GM19372 (cell line): Measurements from ENCODE around the gene MECP2.

Experiments
- ATAC-seq: cut with Tn5 transposase; IDR thresholded peaks from one replicate; pipeline ENCODE4 v1.9.1; 2021; ENCODE audit warnings: mild to moderate bottlenecking, low read depth, moderate library complexity; ENCODE audit not compliant: unreplicated experiment

MECP2 gene

DNA sequence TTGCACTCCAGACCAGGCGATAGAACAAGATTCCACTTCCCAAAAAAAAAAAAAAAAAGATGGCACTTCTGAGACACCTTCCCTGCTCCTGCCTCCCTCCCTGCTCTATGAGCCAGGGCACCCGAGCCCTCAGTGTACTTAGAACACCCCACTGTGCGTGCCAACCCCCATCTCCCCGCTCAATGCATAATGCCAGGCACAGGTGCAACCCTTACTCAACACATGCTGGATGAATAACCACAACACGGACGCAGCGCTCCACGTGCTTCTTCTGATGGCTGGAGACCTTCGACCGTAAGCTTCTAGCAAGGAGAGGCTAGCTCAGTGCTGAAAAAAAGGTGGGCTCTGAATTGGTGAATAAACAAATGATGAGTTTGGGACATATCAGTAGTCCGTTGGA, 57.9 kb downstream of the MECP2 start:
- no peak for ATAC-seq

- ATAC-seq = no peak
Observed at GRCh38 chrX:154038656-154039055, 58.9 kb downstream of the MECP2 start.

- no peak for ATAC-seq
Observed at GRCh38 chrX:154037754-154038153, 59.8 kb downstream of the MECP2 start.

GRCh38 chrX:154036513-154036912, 61.0 kb downstream of the MECP2 start:
- ATAC-seq = no peak

- no peak for ATAC-seq
Observed at GRCh38 chrX:154033848-154034247, 63.7 kb downstream of the MECP2 start.

DNA sequence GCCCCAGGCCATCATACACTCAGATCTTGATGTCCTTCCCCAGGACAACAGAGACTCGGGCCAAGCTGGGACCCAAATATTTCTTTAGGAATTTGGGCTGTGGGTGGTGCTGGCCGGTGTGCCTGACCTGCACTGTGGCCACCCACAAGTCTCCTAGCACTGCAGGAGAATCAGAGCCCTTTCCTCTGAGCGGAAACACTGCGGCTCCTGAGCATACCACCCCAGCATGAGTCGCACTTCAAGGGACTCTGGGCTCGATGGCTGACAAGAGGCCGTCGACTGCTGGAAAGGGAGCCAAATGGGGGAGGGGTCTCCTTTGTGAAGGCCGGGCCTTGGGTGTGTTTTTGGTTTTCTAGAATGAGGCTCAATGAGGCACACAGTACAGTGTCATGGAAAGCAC, 64.9 kb downstream of the MECP2 start:
- ATAC-seq = no peak

GRCh38 chrX:154032160-154032559, 65.4 kb downstream of the MECP2 start:
- ATAC-seq = no peak

- ATAC-seq = no peak
Observed at GRCh38 chrX:154030715-154031305, 66.7 kb downstream of the MECP2 start.

- ATAC-seq = no peak
Observed at GRCh38 chrX:154030266-154030665, 67.3 kb downstream of the MECP2 start.

- ATAC-seq = no peak
Observed at GRCh38 chrX:154029439-154029838, 68.1 kb downstream of the MECP2 start.

- no peak for ATAC-seq
Observed at GRCh38 chrX:154028502-154029184, 68.9 kb downstream of the MECP2 start.

- no peak for ATAC-seq
Observed at GRCh38 chrX:154027986-154028385, 69.5 kb downstream of the MECP2 start.

DNA sequence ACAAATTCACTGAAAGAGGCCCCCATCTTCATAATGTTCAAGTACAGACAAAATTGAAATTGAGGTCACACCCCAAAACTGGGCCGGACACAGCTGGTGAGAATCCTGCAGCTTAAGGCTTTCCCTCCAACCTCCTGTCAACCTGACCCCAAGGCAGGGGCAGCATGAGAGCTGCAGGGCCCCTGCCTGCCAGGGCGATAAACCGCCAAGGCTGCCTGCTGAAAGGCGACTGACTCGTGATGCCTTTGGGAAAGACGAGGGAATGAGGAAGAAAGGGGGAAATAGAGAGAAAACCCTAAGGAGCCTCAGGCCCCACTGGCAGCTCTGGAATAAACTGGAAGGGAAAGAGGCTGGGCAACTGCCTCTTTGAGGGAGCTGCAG, 70.5 kb downstream of the MECP2 start:
- ATAC-seq = no peak

DNA sequence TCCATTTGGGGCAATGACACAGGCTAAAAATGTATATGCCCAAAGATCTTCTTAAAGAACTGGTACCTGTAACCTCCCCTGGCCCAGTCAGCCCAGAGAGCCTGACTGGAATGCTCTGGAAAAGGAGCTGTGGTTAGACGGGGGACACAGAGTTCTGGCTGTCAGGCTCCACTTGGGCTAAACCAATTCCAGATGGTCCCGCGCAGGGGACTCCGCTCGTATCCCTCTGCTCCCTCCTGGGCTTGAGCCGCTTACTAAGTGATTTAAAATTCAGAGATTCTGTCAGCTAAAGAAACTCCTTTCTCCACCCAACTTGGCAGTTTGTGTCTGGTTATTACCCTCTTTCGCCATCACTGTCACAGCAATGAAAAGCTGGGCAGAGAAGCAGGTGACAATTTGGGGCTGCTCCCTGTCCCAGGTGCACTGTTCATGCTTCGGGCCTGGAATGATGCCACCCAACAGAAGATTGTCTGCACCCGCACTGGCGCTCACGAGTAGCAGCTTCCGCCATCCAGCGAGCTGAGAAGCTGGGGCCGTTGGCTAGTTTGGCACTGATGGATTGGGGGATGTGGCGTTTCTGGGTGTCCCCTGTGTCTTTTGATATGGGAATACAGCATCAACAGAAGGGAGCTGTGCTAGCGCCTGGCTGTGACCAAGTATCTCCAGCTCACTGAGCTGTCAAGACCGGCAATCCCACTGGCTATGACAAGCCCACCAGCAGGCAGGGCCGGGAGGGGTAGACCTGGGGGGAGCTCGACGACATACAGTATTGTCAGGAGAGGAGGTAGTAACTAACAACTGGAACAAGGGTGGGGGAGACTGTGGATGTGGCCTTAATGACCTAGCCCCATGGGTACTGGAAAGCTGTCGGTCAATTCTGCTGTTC, 71.1 kb downstream of the MECP2 start:
- no peak for ATAC-seq

- no peak for ATAC-seq
Observed at GRCh38 chrX:154025230-154025629, 72.3 kb downstream of the MECP2 start.

GRCh38 chrX:154024271-154024670, 73.2 kb downstream of the MECP2 start:
- ATAC-seq = no peak

- no peak for ATAC-seq
Observed at GRCh38 chrX:154023276-154024000, 74.1 kb downstream of the MECP2 start.

GRCh38 chrX:154022108-154022507, 75.4 kb downstream of the MECP2 start:
- no peak for ATAC-seq

GRCh38 chrX:154021131-154021611, 76.3 kb downstream of the MECP2 start:
- no peak for ATAC-seq

DNA sequence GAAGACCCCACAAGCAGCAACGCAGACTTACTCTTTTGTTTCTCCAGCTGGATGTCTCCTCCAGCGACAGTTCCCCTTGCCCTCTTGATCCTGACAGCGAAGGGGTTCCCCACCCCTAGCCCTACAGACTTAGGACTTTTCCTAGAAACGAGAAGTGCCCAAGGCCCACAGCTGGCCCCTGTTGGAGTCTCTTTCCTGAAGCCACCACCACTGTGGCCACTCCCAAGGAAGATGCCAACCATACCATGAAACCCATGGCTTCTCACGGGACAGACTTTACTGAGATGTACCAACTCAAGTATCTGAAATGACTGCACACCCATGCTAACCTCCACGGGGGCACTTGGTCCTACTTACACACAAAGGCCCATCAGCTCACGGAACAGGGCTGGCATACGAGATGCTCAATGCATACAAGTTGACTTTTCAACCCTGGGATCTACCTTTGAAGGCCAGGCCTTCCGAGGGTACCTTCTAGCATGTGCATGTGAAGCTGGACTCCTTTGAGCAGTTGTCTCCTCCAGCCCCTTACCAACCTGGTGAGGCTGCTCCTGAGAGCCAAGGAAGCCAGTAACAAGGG, 76.9 kb downstream of the MECP2 start:
- ATAC-seq = no peak
